Caco-2 (cell line): ENCODE data around the gene TCOF1. TPM values are rescaled to one million over a fixed set of nuclear protein-coding genes. Genes with fewer than 3 reads are reported as not detected.

Experiments
- Bru-seq: library from RNA; stranded (reverse); fragments of 400-500 nt; gene quantifications from one replicate; lab custom pipeline; 2021; lab: Mats Ljungman, UMichigan
- BruChase-seq, 2 experiments: library from RNA; stranded (reverse); fragments of 400-500 nt; gene quantifications; one replicate each; lab custom pipeline; 2021; lab: Mats Ljungman, UMichigan
- BruUV-seq: library from RNA; stranded (reverse); fragments of 400-500 nt; replicated peaks from 2 replicates; lab custom pipeline; 2021; lab: Mats Ljungman, UMichigan
- CTCF ChIA-PET: fragments of 300-600 bp; sonication (Branson Sonifier 250); formaldehyde crosslinking; loops from one replicate; lab custom pipeline; 2022; ENCODE audit warnings: antibody characterized with exemption; lab: Charles Lee
- POLR2A ChIA-PET: fragments of 300-600 bp; sonication (Branson Sonifier 250); formaldehyde crosslinking; loops from one replicate; lab custom pipeline; 2022; ENCODE audit warnings: antibody characterized with exemption; lab: Charles Lee
- DNase-seq, 2 experiments: peaks; one replicate each; pipeline versions ENCODE4 v3.0.0 to v3.0.0-alpha.2; 2020 to 2022
- H3K27me3 ChIP-seq: replicated peaks from 2 replicates; pipeline ENCODE4 v1.6.0; 2011; ENCODE audit warnings: low read length; ENCODE audit not compliant: control insufficient read depth, insufficient read depth
- H3K36me3 ChIP-seq: 2 replicates; pipeline ENCODE4 v1.5.1; 2011; ENCODE audit warnings: low read length; ENCODE audit not compliant: control insufficient read depth, insufficient read depth
- H3K4me1 ChIP-seq: fragments of 250-450 bp; sonication (Bioruptor Pico); 2 replicates; pipeline ENCODE4 v1.5.1; 2020; ENCODE audit warnings: mild to moderate bottlenecking
- H3K4me3 ChIP-seq: 2 replicates; pipeline ENCODE4 v1.5.1; 2011; ENCODE audit warnings: low read depth, mild to moderate bottlenecking, control low read depth, low read length
- H3K9me3 ChIP-seq: fragments of 250-450 bp; sonication (Bioruptor Pico); 2 replicates; pipeline ENCODE4 v1.5.1; 2020; ENCODE audit warnings: mild to moderate bottlenecking, moderate library complexity
- H3K27ac Mint-ChIP-seq: one replicate; pipeline ENCODE4 v1.8.0; 2022; ENCODE audit warnings: mixed read lengths; ENCODE audit not compliant: unreplicated experiment
- H3K27me3 Mint-ChIP-seq: one replicate; pipeline ENCODE4 v1.8.0; 2022; ENCODE audit warnings: mixed read lengths; ENCODE audit not compliant: insufficient read depth, unreplicated experiment
- H3K36me3 Mint-ChIP-seq: one replicate; pipeline ENCODE4 v1.8.0; 2022; ENCODE audit warnings: mild to moderate bottlenecking, mixed read lengths; ENCODE audit not compliant: insufficient read depth, unreplicated experiment
- H3K4me1 Mint-ChIP-seq: one replicate; pipeline ENCODE4 v1.8.0; 2022; ENCODE audit warnings: low read depth, mixed read lengths; ENCODE audit not compliant: unreplicated experiment
- H3K4me3 Mint-ChIP-seq: one replicate; pipeline ENCODE4 v1.8.0; 2022; ENCODE audit warnings: mild to moderate bottlenecking, moderate library complexity, mixed read lengths; ENCODE audit not compliant: unreplicated experiment
- H3K9me3 Mint-ChIP-seq: one replicate; pipeline ENCODE4 v1.8.0; 2022; ENCODE audit warnings: mixed read lengths; ENCODE audit not compliant: unreplicated experiment
- intact Hi-C: fragments of 100-400 bp; cut with micrococcal nuclease; formaldehyde crosslinking; loops from one replicate; pipeline ENCODE4 v1.10.0; 2022; ENCODE audit not compliant: unreplicated experiment
- long read RNA-seq: library from polyadenylated mRNA; stranded (forward); transcript quantifications from one replicate; pipeline ENCODE4 v2.0.0, GENCODE V29; 2022
- total RNA-seq: library from RNA; stranded (reverse); gene quantifications from 2 replicates; pipeline ENCODE4 v1.2.3, GENCODE V29; 2022
- TF ChIP-seq, protein P1 (sequence below), 2 experiments: fragments of 200-600 bp in 1 of 2; IDR thresholded peaks; 1 replicate in 1 of 2; 2 replicates in 1 of 2; pipeline versions ENCODE4 v1.5.1 to v1.8.0; 2011 to 2022; ENCODE audit warnings: antibody characterized with exemption in 1 of 2, control low read depth in 1 of 2, inconsistent platforms in 1 of 2, low read depth in 1 of 2, low read length in 1 of 2, mild to moderate bottlenecking in 1 of 2, moderate library complexity in 1 of 2; ENCODE audit not compliant: insufficient read depth in 1 of 2, severe bottlenecking in 1 of 2, unreplicated experiment in 1 of 2

Gene TCOF1, protein sequence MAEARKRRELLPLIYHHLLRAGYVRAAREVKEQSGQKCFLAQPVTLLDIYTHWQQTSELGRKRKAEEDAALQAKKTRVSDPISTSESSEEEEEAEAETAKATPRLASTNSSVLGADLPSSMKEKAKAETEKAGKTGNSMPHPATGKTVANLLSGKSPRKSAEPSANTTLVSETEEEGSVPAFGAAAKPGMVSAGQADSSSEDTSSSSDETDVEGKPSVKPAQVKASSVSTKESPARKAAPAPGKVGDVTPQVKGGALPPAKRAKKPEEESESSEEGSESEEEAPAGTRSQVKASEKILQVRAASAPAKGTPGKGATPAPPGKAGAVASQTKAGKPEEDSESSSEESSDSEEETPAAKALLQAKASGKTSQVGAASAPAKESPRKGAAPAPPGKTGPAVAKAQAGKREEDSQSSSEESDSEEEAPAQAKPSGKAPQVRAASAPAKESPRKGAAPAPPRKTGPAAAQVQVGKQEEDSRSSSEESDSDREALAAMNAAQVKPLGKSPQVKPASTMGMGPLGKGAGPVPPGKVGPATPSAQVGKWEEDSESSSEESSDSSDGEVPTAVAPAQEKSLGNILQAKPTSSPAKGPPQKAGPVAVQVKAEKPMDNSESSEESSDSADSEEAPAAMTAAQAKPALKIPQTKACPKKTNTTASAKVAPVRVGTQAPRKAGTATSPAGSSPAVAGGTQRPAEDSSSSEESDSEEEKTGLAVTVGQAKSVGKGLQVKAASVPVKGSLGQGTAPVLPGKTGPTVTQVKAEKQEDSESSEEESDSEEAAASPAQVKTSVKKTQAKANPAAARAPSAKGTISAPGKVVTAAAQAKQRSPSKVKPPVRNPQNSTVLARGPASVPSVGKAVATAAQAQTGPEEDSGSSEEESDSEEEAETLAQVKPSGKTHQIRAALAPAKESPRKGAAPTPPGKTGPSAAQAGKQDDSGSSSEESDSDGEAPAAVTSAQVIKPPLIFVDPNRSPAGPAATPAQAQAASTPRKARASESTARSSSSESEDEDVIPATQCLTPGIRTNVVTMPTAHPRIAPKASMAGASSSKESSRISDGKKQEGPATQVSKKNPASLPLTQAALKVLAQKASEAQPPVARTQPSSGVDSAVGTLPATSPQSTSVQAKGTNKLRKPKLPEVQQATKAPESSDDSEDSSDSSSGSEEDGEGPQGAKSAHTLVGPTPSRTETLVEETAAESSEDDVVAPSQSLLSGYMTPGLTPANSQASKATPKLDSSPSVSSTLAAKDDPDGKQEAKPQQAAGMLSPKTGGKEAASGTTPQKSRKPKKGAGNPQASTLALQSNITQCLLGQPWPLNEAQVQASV (N-terminal part only)
- total RNA-seq (112 and 123 TPM in 2 replicates), Bru-seq, nascent RNA (percentile 82 among the genes with signal in this experiment), BruChase-seq, experiment 1, labeled RNA remaining after a 2-hour chase (percentile 74 among the genes with signal in this experiment), BruChase-seq, experiment 2, labeled RNA remaining after a 6-hour chase (percentile 85 among the genes with signal in this experiment)
- long read RNA-seq, full-length matches to known transcripts: 50 of 179 reads
- long read RNA-seq, partial matches to known transcripts: 75 of 179 reads
- long read RNA-seq, other reads (novel, unspliced or antisense): 54 of 179 reads

DNA sequence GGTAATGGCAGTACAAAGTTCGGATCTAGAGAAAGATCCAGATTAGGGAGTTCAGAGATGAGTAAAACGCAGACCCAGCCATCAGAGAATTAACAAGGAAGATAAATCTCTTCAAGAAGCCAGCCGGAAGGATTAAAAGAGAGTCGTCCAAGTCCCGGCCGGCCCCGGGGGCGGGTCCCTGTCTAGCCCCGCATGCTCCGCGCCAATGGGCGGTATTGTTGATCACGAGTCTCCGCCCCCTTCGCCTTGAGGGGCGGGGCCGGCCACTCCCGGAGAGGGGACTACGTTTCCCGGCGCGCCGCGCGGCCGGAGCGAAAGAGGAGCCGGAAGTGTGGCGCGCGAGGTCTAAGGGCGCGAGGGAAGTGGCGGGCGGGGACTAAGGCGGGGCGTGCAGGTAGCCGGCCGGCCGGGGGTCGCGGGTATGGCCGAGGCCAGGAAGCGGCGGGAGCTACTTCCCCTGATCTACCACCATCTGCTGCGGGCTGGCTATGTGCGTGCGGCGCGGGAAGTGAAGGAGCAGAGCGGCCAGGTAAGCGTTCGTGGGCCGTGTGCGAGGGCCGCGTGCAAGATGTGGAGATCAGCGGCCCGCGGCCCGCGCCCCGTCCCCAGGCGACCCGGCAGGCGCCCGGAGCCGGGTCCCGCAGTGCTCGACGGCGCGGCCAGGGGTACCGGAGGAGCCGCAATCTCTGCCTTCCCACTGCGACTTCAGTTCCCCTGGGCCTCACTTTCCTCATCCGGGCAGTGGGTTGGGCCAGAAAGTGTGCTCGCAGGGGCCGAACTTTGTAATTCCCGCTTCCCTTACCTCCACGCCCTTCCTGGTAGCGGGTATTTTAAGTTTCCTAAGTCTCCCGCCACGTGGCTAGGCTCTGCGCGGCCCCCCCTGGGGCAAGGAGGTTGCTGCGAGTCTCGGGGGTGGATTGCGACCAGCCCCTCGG, at the start of gene TCOF1:
Gene TCOF1, plus strand, starts transcription at position 372 of the 935 bp plus-strand sequence. Its CDS starts 50 bp downstream, at position 422.
- Histone ChIP-seq H3K36me3 (peaks cover 5% of the 10 kb centered on the region), H3K27me3 (no peaks in the 10 kb centered on the region), H3K9me3 (no peaks in the 10 kb centered on the region), H3K4me1 (peaks cover 23% of the 10 kb centered on the region), H3K4me3 (peak within 1 kb of the TSS; percentile 98)
- no peaks in the 10 kb centered on the region for H3K9me3 Mint-ChIP-seq
- peaks cover 31% of the 10 kb centered on the region for H3K36me3 Mint-ChIP-seq
- TF ChIP-seq, protein P1, sequence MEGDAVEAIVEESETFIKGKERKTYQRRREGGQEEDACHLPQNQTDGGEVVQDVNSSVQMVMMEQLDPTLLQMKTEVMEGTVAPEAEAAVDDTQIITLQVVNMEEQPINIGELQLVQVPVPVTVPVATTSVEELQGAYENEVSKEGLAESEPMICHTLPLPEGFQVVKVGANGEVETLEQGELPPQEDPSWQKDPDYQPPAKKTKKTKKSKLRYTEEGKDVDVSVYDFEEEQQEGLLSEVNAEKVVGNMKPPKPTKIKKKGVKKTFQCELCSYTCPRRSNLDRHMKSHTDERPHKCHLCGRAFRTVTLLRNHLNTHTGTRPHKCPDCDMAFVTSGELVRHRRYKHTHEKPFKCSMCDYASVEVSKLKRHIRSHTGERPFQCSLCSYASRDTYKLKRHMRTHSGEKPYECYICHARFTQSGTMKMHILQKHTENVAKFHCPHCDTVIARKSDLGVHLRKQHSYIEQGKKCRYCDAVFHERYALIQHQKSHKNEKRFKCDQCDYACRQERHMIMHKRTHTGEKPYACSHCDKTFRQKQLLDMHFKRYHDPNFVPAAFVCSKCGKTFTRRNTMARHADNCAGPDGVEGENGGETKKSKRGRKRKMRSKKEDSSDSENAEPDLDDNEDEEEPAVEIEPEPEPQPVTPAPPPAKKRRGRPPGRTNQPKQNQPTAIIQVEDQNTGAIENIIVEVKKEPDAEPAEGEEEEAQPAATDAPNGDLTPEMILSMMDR (IDR thresholded peaks at IDR 0.05; ENCODE audit: insufficient read depth in 1 of 2, low read depth in 1 of 2, low read length in 1 of 2, severe bottlenecking in 1 of 2, unreplicated experiment in 1 of 2): no peak
- intact Hi-C loops: loop anchor here (2.0 kb wide), 1 partner anchor 79 kb away; no protein-coding TSS in a partner anchor
- DNase-seq: peak; percentile 96 to 99
- no peaks in the 10 kb centered on the region for H3K27me3 Mint-ChIP-seq
- peak within 1 kb of the TSS; percentile 80 for H3K27ac Mint-ChIP-seq
- H3K4me1 Mint-ChIP-seq: peaks cover 21% of the 10 kb centered on the region
- BruUV-seq: TSS peak; percentile 55
- peak within 1 kb of the TSS; percentile 79 for H3K4me3 Mint-ChIP-seq
- ChIA-PET POLR2A (no interaction called here), CTCF (no interaction called here)

DNA sequence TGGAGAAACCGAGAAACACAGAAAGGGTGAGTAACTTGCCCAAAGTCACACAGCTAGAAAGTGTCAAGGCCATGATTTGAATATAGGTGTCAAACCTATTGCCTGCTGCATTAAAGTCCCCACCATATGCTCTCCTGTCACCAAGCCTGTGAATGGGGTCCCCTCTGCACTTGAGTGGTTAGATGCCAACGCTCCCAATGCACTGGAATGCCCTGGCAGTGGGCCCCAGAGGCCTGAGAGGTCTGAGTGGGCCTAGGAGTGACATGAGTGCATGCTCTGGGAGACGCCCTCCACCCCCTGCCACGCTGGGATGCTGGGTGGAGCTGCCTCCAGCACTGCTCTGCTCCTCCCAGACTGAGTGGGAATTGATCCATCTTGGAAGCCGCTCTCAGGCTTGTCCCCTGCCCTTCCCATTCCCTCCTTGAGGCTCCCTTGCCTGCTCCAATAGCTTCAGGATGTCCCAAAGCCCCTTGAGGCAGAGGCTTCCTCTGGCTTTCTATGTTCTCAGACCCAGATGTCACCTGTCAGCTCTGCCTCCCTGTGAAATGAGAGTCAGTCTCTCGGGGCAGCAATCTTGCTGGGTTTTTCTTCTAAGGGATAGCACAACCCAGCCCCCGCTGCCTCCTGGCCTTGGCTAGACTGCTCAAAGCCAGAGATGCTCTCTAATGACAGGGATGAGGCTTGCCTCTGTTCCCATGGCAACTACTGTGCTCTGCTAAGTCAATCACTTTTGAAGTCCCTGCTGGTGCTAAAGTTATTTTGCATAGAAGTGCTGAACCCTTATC, 48.2 kb upstream of the TCOF1 start:
- no peaks in the 10 kb centered on the region for H3K36me3 Mint-ChIP-seq
- no peak overlapping the region for H3K27ac Mint-ChIP-seq
- H3K27me3 Mint-ChIP-seq: no peaks in the 10 kb centered on the region
- H3K4me1 Mint-ChIP-seq: no peaks in the 10 kb centered on the region
- CTCF ChIA-PET: interaction anchor here (0.8 kb wide), 1 partner anchor 38 kb away, joined by 3 read pairs; no protein-coding TSS in a partner anchor
- H3K36me3 ChIP-seq: no peaks in the 10 kb centered on the region
- TF ChIP-seq, protein P1 (IDR thresholded peaks at IDR 0.05; ENCODE audit: insufficient read depth in 1 of 2, low read depth in 1 of 2, low read length in 1 of 2, severe bottlenecking in 1 of 2, unreplicated experiment in 1 of 2): no peak
- no peak overlapping the region for H3K4me3 ChIP-seq
- no peak overlapping the region for H3K4me3 Mint-ChIP-seq
- DNase-seq: no peak
- H3K9me3 ChIP-seq: no peaks in the 10 kb centered on the region
- no peaks in the 10 kb centered on the region for H3K9me3 Mint-ChIP-seq
- H3K27me3 ChIP-seq: no peaks in the 10 kb centered on the region
- no peaks in the 10 kb centered on the region for H3K4me1 ChIP-seq
- no TSS peak for BruUV-seq
- POLR2A ChIA-PET: no interaction called here
- intact Hi-C loops: no loop called here
